Measurements from ENCODE around the gene TTLL6. TPM values are rescaled to one million over a fixed set of nuclear protein-coding genes. Genes with fewer than 3 reads are reported as not detected.

Gene TTLL6
- total RNA-seq, 2 donors from 2014 or later: 0.26 TPM; not detected in 1

DNA sequence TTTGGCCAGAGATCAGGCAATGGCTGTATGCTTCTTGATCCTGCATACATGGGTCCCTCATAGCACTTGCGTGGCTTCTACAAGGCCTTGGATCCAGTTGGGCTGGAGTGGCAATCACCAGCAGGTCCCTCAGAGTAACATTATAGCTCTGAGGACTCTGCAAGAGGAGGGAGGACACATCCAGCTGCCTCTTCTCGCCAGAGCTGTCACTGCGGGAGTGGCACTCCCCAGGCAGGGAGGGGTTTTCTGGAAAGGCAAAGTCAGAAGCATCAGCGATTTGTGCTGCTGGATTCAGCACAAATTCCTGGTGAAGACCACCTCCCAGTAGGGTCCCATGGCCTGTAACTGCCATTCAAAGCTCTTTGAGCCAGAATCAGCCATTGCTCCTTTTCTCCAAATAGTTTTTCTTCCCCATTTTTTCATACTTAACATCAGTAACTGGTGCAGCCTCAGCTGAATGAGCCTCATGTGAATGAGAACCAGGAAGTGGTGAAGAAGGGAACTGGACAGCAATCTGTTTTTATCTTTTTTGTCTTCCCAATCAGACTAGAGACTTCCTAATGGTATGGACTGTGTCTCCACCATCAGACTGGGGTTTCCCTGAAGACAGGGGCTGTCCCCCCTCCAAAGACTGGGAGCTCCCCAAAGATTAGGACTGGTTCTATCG, 47.9 kb downstream of the TTLL6 start:
- intact Hi-C loops (cut with DNase I): no loop called here

DNA sequence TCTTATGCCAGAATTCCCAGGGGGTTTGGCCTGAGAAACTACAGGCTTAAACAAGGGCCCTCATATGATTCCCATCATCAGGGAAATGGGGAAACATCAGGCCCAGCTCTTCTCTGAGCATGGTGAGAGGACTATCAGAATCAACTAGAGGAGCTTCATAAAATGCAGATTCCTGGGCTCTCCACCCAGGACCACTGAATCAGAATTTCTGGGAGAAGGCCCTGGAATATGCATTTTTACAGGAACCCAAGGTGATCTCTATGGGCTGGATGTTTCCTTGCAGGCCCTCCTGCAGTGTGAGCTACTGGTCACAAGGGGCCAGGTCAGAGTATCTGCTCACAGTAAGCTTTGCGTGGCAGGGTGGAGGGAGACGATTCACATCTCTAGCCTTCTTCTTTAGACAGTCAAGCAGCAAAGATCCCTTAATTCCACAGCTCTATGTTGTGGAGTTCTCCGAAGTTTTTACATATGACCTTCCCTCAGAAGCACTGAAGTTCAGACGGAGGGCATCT, 49.7 kb downstream of the TTLL6 start:
- no peak for TF ChIP-seq POLR2A (IDR thresholded peaks at IDR 0.05)
- TF ChIP-seq, protein P1, sequence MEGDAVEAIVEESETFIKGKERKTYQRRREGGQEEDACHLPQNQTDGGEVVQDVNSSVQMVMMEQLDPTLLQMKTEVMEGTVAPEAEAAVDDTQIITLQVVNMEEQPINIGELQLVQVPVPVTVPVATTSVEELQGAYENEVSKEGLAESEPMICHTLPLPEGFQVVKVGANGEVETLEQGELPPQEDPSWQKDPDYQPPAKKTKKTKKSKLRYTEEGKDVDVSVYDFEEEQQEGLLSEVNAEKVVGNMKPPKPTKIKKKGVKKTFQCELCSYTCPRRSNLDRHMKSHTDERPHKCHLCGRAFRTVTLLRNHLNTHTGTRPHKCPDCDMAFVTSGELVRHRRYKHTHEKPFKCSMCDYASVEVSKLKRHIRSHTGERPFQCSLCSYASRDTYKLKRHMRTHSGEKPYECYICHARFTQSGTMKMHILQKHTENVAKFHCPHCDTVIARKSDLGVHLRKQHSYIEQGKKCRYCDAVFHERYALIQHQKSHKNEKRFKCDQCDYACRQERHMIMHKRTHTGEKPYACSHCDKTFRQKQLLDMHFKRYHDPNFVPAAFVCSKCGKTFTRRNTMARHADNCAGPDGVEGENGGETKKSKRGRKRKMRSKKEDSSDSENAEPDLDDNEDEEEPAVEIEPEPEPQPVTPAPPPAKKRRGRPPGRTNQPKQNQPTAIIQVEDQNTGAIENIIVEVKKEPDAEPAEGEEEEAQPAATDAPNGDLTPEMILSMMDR (IDR thresholded peaks at IDR 0.05): no peak
- ATAC-seq: no peak
- Histone ChIP-seq H3K4me3 (no peak overlapping the region), H3K27ac (no peak overlapping the region), H3K36me3 (replicated peaks in 1 of 2; ENCODE audit: insufficient read depth in 1 of 2, low read depth in 2 of 2) (no peaks in the 10 kb centered on the region), H3K4me1 (no peaks in the 10 kb centered on the region), H3K9me3 (no peaks in the 10 kb centered on the region), H3K27me3 (no peaks in the 10 kb centered on the region)
- intact Hi-C loops (cut with DNase I): no loop called here
- no peak for DNase-seq
- 62 to 68% methylated on average over 4 of the region's 4 CpGs for WGBS, 2 donors

More for the DNA sequence above, 47.9 kb downstream of the TTLL6 start:
- TF ChIP-seq, protein P1 (IDR thresholded peaks at IDR 0.05): no peak
- no peak for TF ChIP-seq POLR2A (IDR thresholded peaks at IDR 0.05)
- no peak overlapping the region for H3K27ac ChIP-seq
- no peaks in the 10 kb centered on the region for H3K36me3 ChIP-seq (replicated peaks in 1 of 2; ENCODE audit: insufficient read depth in 1 of 2, low read depth in 2 of 2)
- H3K4me1 ChIP-seq: no peaks in the 10 kb centered on the region
- DNase-seq (no peak), ATAC-seq (no peak)
- no peaks in the 10 kb centered on the region for H3K9me3 ChIP-seq
- no peak overlapping the region for H3K4me3 ChIP-seq
- WGBS, 2 donors: 85 to 86% methylated on average over 5 of the region's 5 CpGs
- no peaks in the 10 kb centered on the region for H3K27me3 ChIP-seq

DNA sequence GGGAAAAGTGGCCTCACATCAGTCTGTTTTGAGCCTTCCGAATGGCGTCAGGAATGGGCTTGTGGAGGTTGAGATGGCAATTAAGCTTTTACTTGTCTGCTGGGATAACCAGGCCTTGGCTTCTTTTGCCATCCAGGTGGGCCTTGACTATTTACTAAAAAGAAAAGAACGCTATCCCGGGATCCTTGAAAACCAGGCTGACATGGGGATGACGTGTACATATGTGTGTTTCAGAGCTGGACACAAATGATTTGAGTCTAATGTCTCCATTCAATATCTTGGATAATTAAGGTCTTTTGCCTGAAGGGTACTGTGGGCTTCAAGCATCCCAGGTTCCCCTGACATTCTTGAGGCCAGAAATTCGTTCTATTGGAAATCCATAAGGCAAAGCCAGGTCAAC, 55.9 kb downstream of the TTLL6 start:
- DNase-seq (no peak), ATAC-seq (no peak)
- intact Hi-C loops (cut with DNase I): no loop called here
- H3K27me3 ChIP-seq: peaks cover 0 to 3% of the 10 kb centered on the region in 2 donors
- no peak for TF ChIP-seq POLR2A (IDR thresholded peaks at IDR 0.05)
- TF ChIP-seq, protein P1 (IDR thresholded peaks at IDR 0.05): no peak
- no peaks in the 10 kb centered on the region for H3K36me3 ChIP-seq (replicated peaks in 1 of 2; ENCODE audit: insufficient read depth in 1 of 2, low read depth in 2 of 2)
- H3K27ac ChIP-seq: no peak overlapping the region
- 64 to 65% methylated on average over 6 of the region's 6 CpGs for WGBS, 2 donors
- H3K4me3 ChIP-seq: no peak overlapping the region
- H3K4me1 ChIP-seq: no peaks in the 10 kb centered on the region
- H3K9me3 ChIP-seq: no peaks in the 10 kb centered on the region

DNA sequence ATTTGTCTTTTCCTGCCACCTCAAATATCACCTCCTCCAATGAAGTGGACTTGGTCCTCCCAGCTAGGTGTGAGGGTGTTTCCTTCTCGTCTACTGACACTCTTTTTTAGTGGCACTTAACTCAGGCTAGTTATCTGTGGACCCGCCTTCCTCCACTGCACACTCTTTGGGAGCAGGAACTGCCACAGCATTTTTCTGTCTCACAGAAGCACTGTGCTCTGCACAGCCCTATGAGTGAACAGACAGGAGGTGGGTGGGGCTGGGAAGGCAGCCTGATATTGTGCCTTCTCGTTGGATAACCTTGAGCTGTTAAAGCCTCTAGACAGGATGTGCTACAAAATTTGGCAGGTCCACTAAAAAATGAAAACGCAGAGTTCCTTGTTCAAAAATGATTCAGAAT, 56.6 kb downstream of the TTLL6 start:
- TF ChIP-seq, protein P1 (IDR thresholded peaks at IDR 0.05): no peak
- TF ChIP-seq POLR2A (IDR thresholded peaks at IDR 0.05): no peak
- intact Hi-C loops (cut with DNase I): no loop called here
- Histone ChIP-seq H3K27ac (no peak overlapping the region), H3K27me3 (peaks cover 0 to 3% of the 10 kb centered on the region in 2 donors), H3K4me3 (no peak overlapping the region), H3K36me3 (replicated peaks in 1 of 2; ENCODE audit: insufficient read depth in 1 of 2, low read depth in 2 of 2) (no peaks in the 10 kb centered on the region), H3K4me1 (peaks cover under 1% of the 10 kb centered on the region), H3K9me3 (no peaks in the 10 kb centered on the region)
- WGBS, 2 donors: 26 to 36% methylated on average over 4 of the region's 4 CpGs
- ATAC-seq (no peak), DNase-seq (no peak)

DNA sequence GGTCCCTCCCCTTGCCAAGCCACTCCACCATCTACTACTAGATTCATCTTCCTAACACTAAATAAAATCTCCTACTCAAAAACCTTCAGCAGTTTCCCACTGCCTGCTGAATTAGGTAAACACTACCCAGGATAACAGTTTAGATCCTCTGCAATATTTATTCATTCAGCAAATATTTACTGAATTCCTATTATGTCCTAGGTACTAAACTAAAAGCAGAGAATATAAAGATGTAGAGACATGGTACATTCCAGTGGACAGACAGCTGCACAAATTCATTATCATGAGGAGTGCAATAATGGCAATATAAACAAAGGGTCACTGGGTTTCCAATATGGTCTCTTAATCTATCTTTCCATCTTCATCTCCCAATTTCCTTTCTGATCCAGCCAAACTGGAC, 57.7 kb downstream of the TTLL6 start:
- TF ChIP-seq, protein P1 (IDR thresholded peaks at IDR 0.05): no peak
- TF ChIP-seq POLR2A (IDR thresholded peaks at IDR 0.05): no peak
- no peaks in the 10 kb centered on the region for H3K9me3 ChIP-seq
- H3K27me3 ChIP-seq: peaks cover 0 to 15% of the 10 kb centered on the region in 2 donors
- intact Hi-C loops (cut with DNase I): no loop called here
- ATAC-seq (no peak), DNase-seq (no peak)
- no peaks in the 10 kb centered on the region for H3K36me3 ChIP-seq (replicated peaks in 1 of 2; ENCODE audit: insufficient read depth in 1 of 2, low read depth in 2 of 2)
- no peak overlapping the region for H3K27ac ChIP-seq
- H3K4me1 ChIP-seq: peaks cover 11% of the 10 kb centered on the region
- H3K4me3 ChIP-seq: no peak overlapping the region

Measured in body of pancreas (tissue), 4 donors.